ENCODE measurements around the gene PICALM. TPM values are rescaled to one million over a fixed set of nuclear protein-coding genes. Genes with fewer than 3 reads are reported as not detected.

PICALM gene
- total and polyA plus RNA-seq, 9 of the 15 experiments (the other 6 are each of a cell fraction or from before 2014, with no cell fraction given) = 41.3 to 990 (median 309) TPM

GRCh38 chr11:86108890-86109638 lies 40.2 kb upstream of the PICALM start (continued):
- TF ChIP-seq PKNOX1 (IDR thresholded peaks at IDR 0.05) = no peak
- TF ChIP-seq TOE1 (IDR thresholded peaks at IDR 0.05; ENCODE audit: borderline replicate concordance) = no peak
- no peak for TF ChIP-seq TOE1 (CRISPR knock-in tag; IDR thresholded peaks at IDR 0.05; ENCODE audit: borderline replicate concordance, low read depth)
- TF ChIP-seq HIVEP1 (CRISPR knock-in tag; IDR thresholded peaks at IDR 0.05) = no peak
- peak; percentile 17 for TF ChIP-seq TAF9B (IDR thresholded peaks at IDR 0.05; ENCODE audit: partially characterized antibody)
- no peak for TF ChIP-seq PCBP1 (IDR thresholded peaks at IDR 0.05; ENCODE audit: low read depth, low read length, poor library complexity, severe bottlenecking)
- TF ChIP-seq BCLAF1 (IDR thresholded peaks at IDR 0.05; ENCODE audit: borderline replicate concordance in 1 of 2, control insufficient read depth in 1 of 2, low read depth in 2 of 2, low read length in 1 of 2) = no peak
- TF ChIP-seq ZFX (CRISPR knock-in tag; IDR thresholded peaks at IDR 0.05) = no peak
- TF ChIP-seq ZBTB11 (CRISPR knock-in tag; IDR thresholded peaks at IDR 0.05) = no peak
- TF ChIP-seq UBTF (IDR thresholded peaks at IDR 0.05; ENCODE audit: borderline replicate concordance in 1 of 2, low read depth in 2 of 2, low read length in 2 of 2) = no peak
- TF ChIP-seq RBFOX2 (IDR thresholded peaks at IDR 0.05; ENCODE audit: low read depth, low read length) = peak; percentile 67
- TF ChIP-seq MAZ (CRISPR knock-in tag; conservative IDR thresholded peaks at IDR 0.05 in 1 of 2, IDR thresholded peaks at IDR 0.05 in 1 of 2) = no peak
- no peak for TF ChIP-seq NFRKB (IDR thresholded peaks at IDR 0.05; ENCODE audit: low read depth)
- TF ChIP-seq ZNF586 (CRISPR knock-in tag; conservative IDR thresholded peaks at IDR 0.05) = no peak
- no peak for TF ChIP-seq SMC3 (conservative IDR thresholded peaks at IDR 0.05; ENCODE audit: insufficient read depth, low read depth, low read length)

Data from K562 (cell line).